ENCODE data around the gene COL27A1. TPM values are rescaled to one million over a fixed set of nuclear protein-coding genes. Genes with fewer than 3 reads are reported as not detected.

Gene COL27A1
- total RNA-seq, 1 donor from 2014 or later: 8.0 TPM

GRCh38 chr9:114270120-114270975 lies 115.0 kb downstream of the COL27A1 start:
- DNase-seq (no peak), ATAC-seq (ENCODE audit: poor library complexity) (no peak)
- intact Hi-C loops (cut with DNase I): loop anchor here (2.0 to 5.0 kb wide), 2 partner anchors 116 to 158 kb away; partner anchors contain the start of gene COL27A1

- intact Hi-C loops (cut with DNase I): loop anchor here (2.0 to 5.0 kb wide), 2 partner anchors 117 to 160 kb away; partner anchors contain the start of gene COL27A1
- peak; percentile 86 for ATAC-seq (ENCODE audit: poor library complexity)
- DNase-seq: peak; percentile 57
Observed at GRCh38 chr9:114271556-114272510, 116.5 kb downstream of the COL27A1 start.

- intact Hi-C loops (cut with DNase I): loop anchor here (5.0 kb wide), 1 partner anchor 161 kb away; no protein-coding TSS in a partner anchor
- ATAC-seq (ENCODE audit: poor library complexity) (no peak), DNase-seq (no peak)
Observed at GRCh38 chr9:114272739-114273431, 117.5 kb downstream of the COL27A1 start.

GRCh38 chr9:114273461-114273881 lies 118.1 kb downstream of the COL27A1 start:
- intact Hi-C loops (cut with DNase I): loop anchor here (5.0 kb wide), 1 partner anchor 161 kb away; no protein-coding TSS in a partner anchor
- no peak for DNase-seq
- ATAC-seq (ENCODE audit: poor library complexity): no peak

GRCh38 chr9:114274217-114274616 lies 118.9 kb downstream of the COL27A1 start:
- no peak for ATAC-seq (ENCODE audit: poor library complexity)
- no peak for DNase-seq
- intact Hi-C loops (cut with DNase I): loop anchor here (5.0 kb wide), 1 partner anchor 162 kb away; no protein-coding TSS in a partner anchor

GRCh38 chr9:114275246-114276004 lies 120.1 kb downstream of the COL27A1 start:
- intact Hi-C loops (cut with DNase I): no loop called here

GRCh38 chr9:114276908-114277821 lies 121.8 kb downstream of the COL27A1 start:
- DNase-seq: no peak
- ATAC-seq (ENCODE audit: poor library complexity): no peak
- intact Hi-C loops (cut with DNase I): no loop called here

More at GRCh38 chr9:114275246-114276004, 120.1 kb downstream of the COL27A1 start:
- ATAC-seq (ENCODE audit: poor library complexity) (no peak), DNase-seq (no peak)

- no peak for ATAC-seq (ENCODE audit: poor library complexity)
- DNase-seq: no peak
- intact Hi-C loops (cut with DNase I): no loop called here
Observed at GRCh38 chr9:114278356-114278755, 123.0 kb downstream of the COL27A1 start.

GRCh38 chr9:114278881-114279570 lies 123.7 kb downstream of the COL27A1 start:
- no peak for ATAC-seq (ENCODE audit: poor library complexity)
- intact Hi-C loops (cut with DNase I): no loop called here
- DNase-seq: no peak

- ATAC-seq (ENCODE audit: poor library complexity) (no peak), DNase-seq (no peak)
- intact Hi-C loops (cut with DNase I): no loop called here
Observed at GRCh38 chr9:114279693-114280092, 124.4 kb downstream of the COL27A1 start.

- intact Hi-C loops (cut with DNase I): no loop called here
- ATAC-seq (ENCODE audit: poor library complexity): peak; percentile 75
- DNase-seq: no peak
Observed at GRCh38 chr9:114280636-114281472, 125.5 kb downstream of the COL27A1 start.

- intact Hi-C loops (cut with DNase I): no loop called here
- peak; percentile 81 for ATAC-seq (ENCODE audit: poor library complexity)
- DNase-seq: peak; percentile 75
Observed at GRCh38 chr9:114281473-114282103, 126.3 kb downstream of the COL27A1 start.

- intact Hi-C loops (cut with DNase I): no loop called here
- ATAC-seq (ENCODE audit: poor library complexity) (no peak), DNase-seq (no peak)
Observed at GRCh38 chr9:114282104-114282485, 126.8 kb downstream of the COL27A1 start.

- ATAC-seq (ENCODE audit: poor library complexity): no peak
- intact Hi-C loops (cut with DNase I): no loop called here
Observed at GRCh38 chr9:114282507-114282906, 127.2 kb downstream of the COL27A1 start.

GRCh38 chr9:114282926-114283325 lies 127.6 kb downstream of the COL27A1 start:
- intact Hi-C loops (cut with DNase I): no loop called here
- DNase-seq (no peak), ATAC-seq (ENCODE audit: poor library complexity) (no peak)

More at GRCh38 chr9:114282507-114282906, 127.2 kb downstream of the COL27A1 start:
- DNase-seq: no peak

Measured in Right ventricle myocardium superior (tissue), 1 donor.